ENCODE measurements around the gene MDN1. TPM values are rescaled to one million over a fixed set of nuclear protein-coding genes. Genes with fewer than 3 reads are reported as not detected.

MDN1 gene
- total RNA-seq, 1 donor from 2014 or later = 52.0 TPM

DNA sequence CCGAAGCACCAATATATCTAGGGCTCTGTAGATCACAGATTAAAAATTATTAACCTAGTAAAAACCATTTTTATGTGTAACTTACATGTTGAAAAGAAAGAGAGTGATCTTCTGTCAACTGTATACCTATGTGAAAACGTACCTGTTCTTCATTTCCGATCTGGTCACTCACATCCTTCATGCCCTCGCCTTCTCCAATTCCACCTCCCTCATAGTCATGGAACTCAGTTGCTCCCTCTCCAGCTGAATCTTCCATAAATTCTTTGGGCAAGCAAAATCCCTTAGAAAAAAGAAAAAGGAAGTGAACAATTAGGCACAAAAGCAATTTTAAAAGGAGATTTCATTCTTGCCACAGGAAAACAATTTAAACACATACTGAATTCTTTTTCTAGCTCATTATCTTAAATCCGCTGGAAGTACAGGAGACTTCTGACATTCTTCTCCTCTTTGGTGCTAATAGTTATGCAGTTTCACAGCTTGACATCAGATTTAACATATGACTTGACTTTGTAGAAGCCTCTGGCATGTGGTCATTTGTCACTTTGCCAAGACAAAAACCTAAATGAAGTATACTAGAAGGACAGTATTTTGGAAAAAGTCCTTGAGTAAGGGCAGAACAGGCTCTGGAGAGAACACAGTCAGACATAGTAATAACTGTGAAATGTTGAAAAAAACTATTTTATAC lies 151.6 kb downstream of the MDN1 start:
- Mint-ChIP-seq H3K9me3 (no peaks in the 10 kb centered on the region), H3K4me3 (no peak overlapping the region), H3K36me3 (peaks cover 39% of the 10 kb centered on the region), H3K4me1 (peaks cover 14% of the 10 kb centered on the region), H3K27ac (peak overlapping the region; percentile 41), H3K27me3 (ENCODE audit: low read depth) (no peaks in the 10 kb centered on the region)
- no peak for DNase-seq (ENCODE audit: low spot score in 2 of 2, unreplicated experiment in 2 of 2)
- no peak for TF ChIP-seq CTCF (IDR thresholded peaks at IDR 0.05; ENCODE audit: unreplicated experiment)

DNA sequence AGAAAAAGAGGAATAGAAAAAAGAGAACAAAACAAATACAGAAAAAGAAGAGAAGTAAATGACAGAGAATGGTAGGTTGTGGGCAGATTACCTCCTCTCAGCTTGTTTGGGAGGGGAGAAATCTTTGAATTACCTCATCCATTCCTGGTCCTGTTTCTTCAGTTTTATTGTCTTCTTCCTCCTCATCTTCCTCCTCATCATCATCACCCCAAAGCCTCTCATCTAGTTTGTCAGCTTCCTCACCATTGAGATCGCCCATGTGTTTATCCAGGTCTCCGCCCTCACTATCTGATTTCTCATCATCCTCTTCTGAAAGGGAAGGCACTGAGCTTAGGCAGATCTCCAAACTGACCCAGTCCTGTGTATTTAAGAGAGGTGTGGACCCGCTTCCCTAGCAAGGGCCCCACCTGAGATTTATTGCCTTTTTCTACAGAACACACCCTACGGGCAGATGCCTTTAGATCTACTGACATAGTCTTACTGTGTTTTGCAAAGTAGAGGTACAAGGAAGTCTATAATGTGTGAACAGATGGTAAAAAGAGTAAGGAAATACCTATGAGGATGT lies 156.9 kb downstream of the MDN1 start:
- Mint-ChIP-seq H3K36me3 (peaks cover 48% of the 10 kb centered on the region), H3K27ac (no peak overlapping the region), H3K4me3 (no peak overlapping the region), H3K9me3 (no peaks in the 10 kb centered on the region), H3K27me3 (ENCODE audit: low read depth) (no peaks in the 10 kb centered on the region), H3K4me1 (no peaks in the 10 kb centered on the region)
- DNase-seq (ENCODE audit: low spot score in 2 of 2, unreplicated experiment in 2 of 2) = no peak
- no peak for TF ChIP-seq CTCF (IDR thresholded peaks at IDR 0.05; ENCODE audit: unreplicated experiment)

DNA sequence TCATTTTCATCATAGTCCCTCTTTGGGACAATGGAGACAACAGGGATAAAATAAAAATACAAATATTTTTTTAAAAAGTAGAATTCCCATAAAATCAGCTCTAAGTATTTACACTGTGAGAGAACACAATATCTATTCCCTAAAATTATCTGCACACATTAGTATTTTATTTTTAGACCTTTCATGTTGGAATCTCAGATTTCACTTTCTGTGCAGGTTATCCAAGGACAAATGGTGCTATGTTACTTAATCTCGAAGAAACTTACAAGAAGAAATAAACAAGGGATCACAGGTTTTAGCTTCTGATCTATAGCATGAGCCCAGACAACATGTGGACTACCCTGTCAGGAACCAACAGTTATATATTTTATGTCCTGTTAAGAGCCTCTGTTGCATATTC lies 158.0 kb downstream of the MDN1 start:
- H3K27ac Mint-ChIP-seq = no peak overlapping the region
- TF ChIP-seq CTCF (IDR thresholded peaks at IDR 0.05; ENCODE audit: unreplicated experiment) = no peak
- H3K9me3 Mint-ChIP-seq = no peaks in the 10 kb centered on the region
- H3K4me3 Mint-ChIP-seq = no peak overlapping the region
- no peaks in the 10 kb centered on the region for H3K27me3 Mint-ChIP-seq (ENCODE audit: low read depth)
- no peak for DNase-seq (ENCODE audit: low spot score in 2 of 2, unreplicated experiment in 2 of 2)
- peaks cover 59% of the 10 kb centered on the region for H3K36me3 Mint-ChIP-seq
- no peaks in the 10 kb centered on the region for H3K4me1 Mint-ChIP-seq

- no peak for DNase-seq (ENCODE audit: low spot score in 2 of 2, unreplicated experiment in 2 of 2)
- H3K4me1 Mint-ChIP-seq = no peaks in the 10 kb centered on the region
- no peak overlapping the region for H3K27ac Mint-ChIP-seq
- no peak overlapping the region for H3K4me3 Mint-ChIP-seq
- peaks cover 56% of the 10 kb centered on the region for H3K36me3 Mint-ChIP-seq
- no peaks in the 10 kb centered on the region for H3K9me3 Mint-ChIP-seq
- H3K27me3 Mint-ChIP-seq (ENCODE audit: low read depth) = no peaks in the 10 kb centered on the region
- no peak for TF ChIP-seq CTCF (IDR thresholded peaks at IDR 0.05; ENCODE audit: unreplicated experiment)
These were observed 158.6 kb downstream of the MDN1 start for GRCh38 chr6:89660981-89661380.

DNA sequence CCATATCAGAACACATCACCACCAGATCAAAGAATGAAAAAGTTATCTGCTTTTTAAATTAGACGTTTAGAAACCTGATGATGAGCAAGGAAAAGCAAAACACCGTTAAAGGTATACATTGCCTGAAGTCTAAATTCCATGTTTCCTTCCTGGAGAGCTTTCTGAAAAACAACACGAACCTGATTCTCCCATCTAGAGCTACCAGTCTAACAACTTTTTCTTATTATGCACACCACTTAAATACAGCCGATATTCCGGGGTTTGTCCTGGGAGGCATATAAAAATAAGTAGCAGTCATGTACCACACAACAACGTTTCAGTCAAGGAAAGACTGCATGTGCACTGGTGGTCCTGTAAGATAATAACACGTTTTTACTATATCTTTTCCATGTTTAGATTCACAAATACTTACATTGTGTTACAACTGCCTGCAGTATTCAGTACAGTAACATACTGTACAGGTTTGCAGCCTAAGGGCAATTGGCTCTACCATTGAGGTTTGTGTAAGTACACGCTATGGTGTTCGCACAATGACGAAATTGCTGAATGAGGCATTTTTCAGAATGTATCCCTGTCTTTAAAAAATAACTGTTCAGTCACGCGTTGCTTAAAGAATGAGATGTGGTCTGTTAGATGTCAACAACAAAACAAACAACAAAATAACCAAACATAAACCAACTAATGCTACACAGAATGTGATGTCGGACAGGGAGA lies 162.0 kb downstream of the MDN1 start:
- Mint-ChIP-seq H3K4me3 (no peak overlapping the region), H3K36me3 (peaks cover 49% of the 10 kb centered on the region), H3K9me3 (no peaks in the 10 kb centered on the region), H3K4me1 (no peaks in the 10 kb centered on the region), H3K27ac (peak overlapping the region; percentile 32), H3K27me3 (ENCODE audit: low read depth) (no peaks in the 10 kb centered on the region)
- no peak for TF ChIP-seq CTCF (IDR thresholded peaks at IDR 0.05; ENCODE audit: unreplicated experiment)
- no peak for DNase-seq (ENCODE audit: low spot score in 2 of 2, unreplicated experiment in 2 of 2)
